ENCODE measurements around the gene MYO1H. TPM values are rescaled to one million over a fixed set of nuclear protein-coding genes. Genes with fewer than 3 reads are reported as not detected.

Gene MYO1H
- total RNA-seq, 4 donors from 2014 or later: 0.38 TPM; not detected in 3

- TF ChIP-seq CTCF (IDR thresholded peaks at IDR 0.05) (no peak), EP300 (IDR thresholded peaks at IDR 0.05) (no peak), POLR2AphosphoS5 (IDR thresholded peaks at IDR 0.05) (no peak), POLR2A (IDR thresholded peaks at IDR 0.05) (no peak)
- Histone ChIP-seq H3K36me3 (no peaks in the 10 kb centered on the region), H3K27me3 (peaks cover 5% of the 10 kb centered on the region), H3K27ac (no peak overlapping the region), H3K4me1 (peaks cover 5% of the 10 kb centered on the region), H3K9me3 (no peaks in the 10 kb centered on the region), H3K4me3 (no peak overlapping the region)
- DNase-seq (ENCODE audit: low spot score in 2 of 2): no peak
- WGBS: 92% methylated on average over 6 of the region's 6 CpGs
Measured at GRCh38 chr12:109430244-109430643, 82.5 kb downstream of the MYO1H start.

GRCh38 chr12:109432431-109432830 lies 84.7 kb downstream of the MYO1H start:
- no peak for DNase-seq (ENCODE audit: low spot score in 2 of 2)
- no peaks in the 10 kb centered on the region for H3K36me3 ChIP-seq
- no peak overlapping the region for H3K27ac ChIP-seq
- no peak for TF ChIP-seq POLR2AphosphoS5 (IDR thresholded peaks at IDR 0.05)
- no peak for TF ChIP-seq POLR2A (IDR thresholded peaks at IDR 0.05)
- H3K27me3 ChIP-seq: no peaks in the 10 kb centered on the region
- H3K4me3 ChIP-seq: no peak overlapping the region
- WGBS: 62% methylated on average over 6 of the region's 6 CpGs
- H3K9me3 ChIP-seq: no peaks in the 10 kb centered on the region
- peaks cover 5% of the 10 kb centered on the region for H3K4me1 ChIP-seq

- Histone ChIP-seq H3K27ac (no peak overlapping the region), H3K36me3 (no peaks in the 10 kb centered on the region), H3K9me3 (no peaks in the 10 kb centered on the region), H3K4me3 (no peak overlapping the region), H3K27me3 (no peaks in the 10 kb centered on the region), H3K4me1 (peaks cover 5% of the 10 kb centered on the region)
- TF ChIP-seq POLR2AphosphoS5 (IDR thresholded peaks at IDR 0.05): no peak
- no peak for TF ChIP-seq POLR2A (IDR thresholded peaks at IDR 0.05)
- TF ChIP-seq EP300 (IDR thresholded peaks at IDR 0.05): no peak
- peak; percentile 10 to 76 for TF ChIP-seq CTCF (IDR thresholded peaks at IDR 0.05)
- WGBS: 51% methylated on average over 11 of the region's 14 CpGs
- DNase-seq (ENCODE audit: low spot score in 2 of 2): peak; percentile 88
Measured at GRCh38 chr12:109432842-109433304, 85.2 kb downstream of the MYO1H start.

- peak in 1 of 2 donors; percentile 32 for TF ChIP-seq CTCF (IDR thresholded peaks at IDR 0.05)
- no peak for TF ChIP-seq POLR2AphosphoS5 (IDR thresholded peaks at IDR 0.05)
- DNase-seq (ENCODE audit: low spot score in 2 of 2): no peak
- no peaks in the 10 kb centered on the region for H3K36me3 ChIP-seq
- no peaks in the 10 kb centered on the region for H3K27me3 ChIP-seq
- 79% methylated on average over 4 of the region's 4 CpGs for WGBS
- peaks cover 5% of the 10 kb centered on the region for H3K4me1 ChIP-seq
- no peaks in the 10 kb centered on the region for H3K9me3 ChIP-seq
- no peak overlapping the region for H3K4me3 ChIP-seq
- H3K27ac ChIP-seq: no peak overlapping the region
Measured at GRCh38 chr12:109433618-109434017, 85.9 kb downstream of the MYO1H start.

- no peak for TF ChIP-seq POLR2AphosphoS5 (IDR thresholded peaks at IDR 0.05)
- TF ChIP-seq POLR2A (IDR thresholded peaks at IDR 0.05): no peak
- TF ChIP-seq CTCF (IDR thresholded peaks at IDR 0.05): no peak
- no peak for TF ChIP-seq EP300 (IDR thresholded peaks at IDR 0.05)
- Histone ChIP-seq H3K27me3 (no peaks in the 10 kb centered on the region), H3K4me1 (peaks cover 5% of the 10 kb centered on the region), H3K36me3 (no peaks in the 10 kb centered on the region), H3K9me3 (no peaks in the 10 kb centered on the region), H3K27ac (no peak overlapping the region), H3K4me3 (no peak overlapping the region)
- 79% methylated on average over 7 of the region's 7 CpGs for WGBS
- DNase-seq (ENCODE audit: low spot score in 2 of 2): no peak
Measured at GRCh38 chr12:109434582-109434981, 86.9 kb downstream of the MYO1H start.
